ENCODE measurements around the gene KRTAP1-5. TPM values are rescaled to one million over a fixed set of nuclear protein-coding genes. Genes with fewer than 3 reads are reported as not detected.

KRTAP1-5 gene
- total and polyA plus RNA-seq, 10 of the 15 experiments (the other 5 are each of a cell fraction or from before 2014, with no cell fraction given), result not detected

DNA sequence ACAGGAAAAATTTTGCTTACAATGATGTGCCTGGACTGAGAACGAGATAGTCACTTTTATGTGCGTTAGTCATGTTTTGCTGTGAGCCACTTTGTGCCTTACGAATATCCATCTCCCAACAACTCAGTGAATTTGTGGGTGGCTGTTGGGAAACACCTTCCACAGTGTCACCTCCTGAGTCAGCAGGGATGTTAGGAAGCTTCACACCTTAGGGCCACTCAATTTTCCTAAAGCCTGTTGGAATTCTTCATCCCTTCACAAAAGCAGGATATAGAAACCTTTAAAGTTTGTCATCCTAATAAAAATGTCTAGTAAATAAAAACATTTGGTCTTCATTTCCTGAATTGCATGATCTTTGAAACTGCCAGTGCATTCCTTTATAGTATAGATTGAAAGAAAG, 13.8 kb downstream of the KRTAP1-5 start:
- Histone ChIP-seq H3K27ac (ENCODE audit: control insufficient read depth, insufficient read depth) (no peak overlapping the region), H3K4me3 (no peak overlapping the region), H3K36me3 (ENCODE audit: control insufficient read depth in 2 of 2, insufficient read depth in 2 of 2, low read length in 1 of 2) (no peaks in the 10 kb centered on the region), H3K9me3 (replicated peaks; ENCODE audit: control insufficient read depth, insufficient read depth, low read length) (no peaks in the 10 kb centered on the region), H2AFZ (ENCODE audit: control insufficient read depth, low read depth, low read length) (no peak overlapping the region), H3K79me2 (ENCODE audit: control insufficient read depth, insufficient read depth, low read length) (no peaks in the 10 kb centered on the region), H3K4me2 (ENCODE audit: control insufficient read depth, insufficient read depth) (no peak overlapping the region), H3K9ac (ENCODE audit: control insufficient read depth, insufficient read depth, low read length) (no peak overlapping the region), H3K4me1 (ENCODE audit: control insufficient read depth, insufficient read depth, low read length) (no peaks in the 10 kb centered on the region), H4K20me1 (ENCODE audit: control insufficient read depth, insufficient read depth) (no peaks in the 10 kb centered on the region), H3K27me3 (replicated peaks in 1 of 2; ENCODE audit: control insufficient read depth in 2 of 2, insufficient read depth in 2 of 2, low read length in 1 of 2) (peaks cover 0 to 3% of the 10 kb centered on the region in 2 experiments; a peak in 2 of 4 replicates)
- ATAC-seq (no peak), FAIRE-seq (no peak), DNase-seq (ENCODE audit: low read depth, low spot score) (no peak)
- WGBS (ENCODE audit: insufficient coverage, insufficient replicate concordance, low lambda C conversion rate, missing lambda C conversion rate), result 21% methylated on average over 3 of the region's 3 CpGs
- ChIA-PET CTCF (interaction anchor here (0.6 kb wide), 1 partner anchor 635 kb away, joined by 3 read pairs; no protein-coding TSS in a partner anchor), SMC1A (ENCODE audit: uncharacterized antibody, unreplicated experiment) (no interaction called here), RAD21 (ENCODE audit: unreplicated experiment) (no interaction called here), POLR2A (no interaction called here)
- in situ Hi-C loops (cut with MboI), result no loop called here
- no TSS peak for BruUV-seq (replicated peaks)
- TF ChIP-seq, protein P1, sequence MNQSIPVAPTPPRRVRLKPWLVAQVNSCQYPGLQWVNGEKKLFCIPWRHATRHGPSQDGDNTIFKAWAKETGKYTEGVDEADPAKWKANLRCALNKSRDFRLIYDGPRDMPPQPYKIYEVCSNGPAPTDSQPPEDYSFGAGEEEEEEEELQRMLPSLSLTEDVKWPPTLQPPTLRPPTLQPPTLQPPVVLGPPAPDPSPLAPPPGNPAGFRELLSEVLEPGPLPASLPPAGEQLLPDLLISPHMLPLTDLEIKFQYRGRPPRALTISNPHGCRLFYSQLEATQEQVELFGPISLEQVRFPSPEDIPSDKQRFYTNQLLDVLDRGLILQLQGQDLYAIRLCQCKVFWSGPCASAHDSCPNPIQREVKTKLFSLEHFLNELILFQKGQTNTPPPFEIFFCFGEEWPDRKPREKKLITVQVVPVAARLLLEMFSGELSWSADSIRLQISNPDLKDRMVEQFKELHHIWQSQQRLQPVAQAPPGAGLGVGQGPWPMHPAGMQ (IDR thresholded peaks at IDR 0.05; ENCODE audit: borderline replicate concordance), result no peak
- TF ChIP-seq SREBF2 (IDR thresholded peaks at IDR 0.05; ENCODE audit: low read length), result no peak
- no peak for TF ChIP-seq NBN (IDR thresholded peaks at IDR 0.05)
- no peak for TF ChIP-seq HDGF (IDR thresholded peaks at IDR 0.05)
- TF ChIP-seq CHD4 (IDR thresholded peaks at IDR 0.05), result no peak
- TF ChIP-seq, protein P2, sequence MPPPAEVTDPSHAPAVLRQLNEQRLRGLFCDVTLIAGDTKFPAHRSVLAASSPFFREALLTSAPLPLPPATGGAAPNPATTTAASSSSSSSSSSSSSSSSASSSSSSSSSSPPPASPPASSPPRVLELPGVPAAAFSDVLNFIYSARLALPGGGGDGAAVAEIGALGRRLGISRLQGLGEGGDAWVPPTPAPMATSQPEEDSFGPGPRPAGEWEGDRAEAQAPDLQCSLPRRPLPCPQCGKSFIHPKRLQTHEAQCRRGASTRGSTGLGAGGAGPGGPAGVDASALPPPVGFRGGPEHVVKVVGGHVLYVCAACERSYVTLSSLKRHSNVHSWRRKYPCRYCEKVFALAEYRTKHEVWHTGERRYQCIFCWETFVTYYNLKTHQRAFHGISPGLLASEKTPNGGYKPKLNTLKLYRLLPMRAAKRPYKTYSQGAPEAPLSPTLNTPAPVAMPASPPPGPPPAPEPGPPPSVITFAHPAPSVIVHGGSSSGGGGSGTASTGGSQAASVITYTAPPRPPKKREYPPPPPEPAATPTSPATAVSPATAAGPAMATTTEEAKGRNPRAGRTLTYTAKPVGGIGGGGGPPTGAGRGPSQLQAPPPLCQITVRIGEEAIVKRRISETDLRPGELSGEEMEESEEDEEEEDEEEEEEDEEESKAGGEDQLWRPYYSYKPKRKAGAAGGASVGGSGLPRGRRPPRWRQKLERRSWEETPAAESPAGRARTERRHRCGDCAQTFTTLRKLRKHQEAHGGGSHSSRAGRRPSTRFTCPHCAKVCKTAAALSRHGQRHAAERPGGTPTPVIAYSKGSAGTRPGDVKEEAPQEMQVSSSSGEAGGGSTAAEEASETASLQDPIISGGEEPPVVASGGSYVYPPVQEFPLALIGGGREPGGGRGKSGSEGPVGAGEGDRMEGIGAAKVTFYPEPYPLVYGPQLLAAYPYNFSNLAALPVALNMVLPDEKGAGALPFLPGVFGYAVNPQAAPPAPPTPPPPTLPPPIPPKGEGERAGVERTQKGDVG (CRISPR knock-in tag; IDR thresholded peaks at IDR 0.05), result no peak
- TF ChIP-seq, protein P3, sequence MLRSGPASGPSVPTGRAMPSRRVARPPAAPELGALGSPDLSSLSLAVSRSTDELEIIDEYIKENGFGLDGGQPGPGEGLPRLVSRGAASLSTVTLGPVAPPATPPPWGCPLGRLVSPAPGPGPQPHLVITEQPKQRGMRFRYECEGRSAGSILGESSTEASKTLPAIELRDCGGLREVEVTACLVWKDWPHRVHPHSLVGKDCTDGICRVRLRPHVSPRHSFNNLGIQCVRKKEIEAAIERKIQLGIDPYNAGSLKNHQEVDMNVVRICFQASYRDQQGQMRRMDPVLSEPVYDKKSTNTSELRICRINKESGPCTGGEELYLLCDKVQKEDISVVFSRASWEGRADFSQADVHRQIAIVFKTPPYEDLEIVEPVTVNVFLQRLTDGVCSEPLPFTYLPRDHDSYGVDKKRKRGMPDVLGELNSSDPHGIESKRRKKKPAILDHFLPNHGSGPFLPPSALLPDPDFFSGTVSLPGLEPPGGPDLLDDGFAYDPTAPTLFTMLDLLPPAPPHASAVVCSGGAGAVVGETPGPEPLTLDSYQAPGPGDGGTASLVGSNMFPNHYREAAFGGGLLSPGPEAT (IDR thresholded peaks at IDR 0.05; ENCODE audit: low read depth), result no peak
- TF ChIP-seq SUZ12 (IDR thresholded peaks at IDR 0.05; ENCODE audit: unreplicated experiment), result no peak
- TF ChIP-seq, protein P4, sequence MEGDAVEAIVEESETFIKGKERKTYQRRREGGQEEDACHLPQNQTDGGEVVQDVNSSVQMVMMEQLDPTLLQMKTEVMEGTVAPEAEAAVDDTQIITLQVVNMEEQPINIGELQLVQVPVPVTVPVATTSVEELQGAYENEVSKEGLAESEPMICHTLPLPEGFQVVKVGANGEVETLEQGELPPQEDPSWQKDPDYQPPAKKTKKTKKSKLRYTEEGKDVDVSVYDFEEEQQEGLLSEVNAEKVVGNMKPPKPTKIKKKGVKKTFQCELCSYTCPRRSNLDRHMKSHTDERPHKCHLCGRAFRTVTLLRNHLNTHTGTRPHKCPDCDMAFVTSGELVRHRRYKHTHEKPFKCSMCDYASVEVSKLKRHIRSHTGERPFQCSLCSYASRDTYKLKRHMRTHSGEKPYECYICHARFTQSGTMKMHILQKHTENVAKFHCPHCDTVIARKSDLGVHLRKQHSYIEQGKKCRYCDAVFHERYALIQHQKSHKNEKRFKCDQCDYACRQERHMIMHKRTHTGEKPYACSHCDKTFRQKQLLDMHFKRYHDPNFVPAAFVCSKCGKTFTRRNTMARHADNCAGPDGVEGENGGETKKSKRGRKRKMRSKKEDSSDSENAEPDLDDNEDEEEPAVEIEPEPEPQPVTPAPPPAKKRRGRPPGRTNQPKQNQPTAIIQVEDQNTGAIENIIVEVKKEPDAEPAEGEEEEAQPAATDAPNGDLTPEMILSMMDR (IDR thresholded peaks at IDR 0.05 in 2 of 3, conservative IDR thresholded peaks at IDR 0.05 in 1 of 3; ENCODE audit: control insufficient read depth in 2 of 3, extremely low read depth in 1 of 3, insufficient read depth in 1 of 3, low read depth in 3 of 3, low read length in 3 of 3), result no peak
- TF ChIP-seq, protein P5, sequence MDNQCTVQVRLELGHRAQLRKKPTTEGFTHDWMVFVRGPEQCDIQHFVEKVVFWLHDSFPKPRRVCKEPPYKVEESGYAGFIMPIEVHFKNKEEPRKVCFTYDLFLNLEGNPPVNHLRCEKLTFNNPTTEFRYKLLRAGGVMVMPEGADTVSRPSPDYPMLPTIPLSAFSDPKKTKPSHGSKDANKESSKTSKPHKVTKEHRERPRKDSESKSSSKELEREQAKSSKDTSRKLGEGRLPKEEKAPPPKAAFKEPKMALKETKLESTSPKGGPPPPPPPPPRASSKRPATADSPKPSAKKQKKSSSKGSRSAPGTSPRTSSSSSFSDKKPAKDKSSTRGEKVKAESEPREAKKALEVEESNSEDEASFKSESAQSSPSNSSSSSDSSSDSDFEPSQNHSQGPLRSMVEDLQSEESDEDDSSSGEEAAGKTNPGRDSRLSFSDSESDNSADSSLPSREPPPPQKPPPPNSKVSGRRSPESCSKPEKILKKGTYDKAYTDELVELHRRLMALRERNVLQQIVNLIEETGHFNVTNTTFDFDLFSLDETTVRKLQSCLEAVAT (IDR thresholded peaks at IDR 0.05), result no peak
- no peak for TF ChIP-seq TAF1 (IDR thresholded peaks at IDR 0.05; ENCODE audit: borderline replicate concordance, low read depth, low read length)
- no peak for TF ChIP-seq TBL1XR1 (IDR thresholded peaks at IDR 0.05; ENCODE audit: low read depth, low read length)
- no peak for TF ChIP-seq FOS (IDR thresholded peaks at IDR 0.05; ENCODE audit: borderline replicate concordance, extremely low read depth, insufficient read length)
- no peak for TF ChIP-seq SMC3 (IDR thresholded peaks at IDR 0.05; ENCODE audit: borderline replicate concordance, low read length)
- no peak for TF ChIP-seq MTA2 (IDR thresholded peaks at IDR 0.05; ENCODE audit: low read depth)
- intact Hi-C loops (cut with micrococcal nuclease; ENCODE audit: unreplicated experiment), result no loop called here

Data from GM12878 (cell line).